GM18519 (cell line): ENCODE measurements around the gene LUZP1.
"Not testable (repeated sequence)": the region's sequence is repeated elsewhere in the genome, so short reads cannot be mapped to it uniquely, and the experiment has no call there.

Experiments used
- ATAC-seq: cut with Tn5 transposase; IDR thresholded peaks from one replicate; pipeline ENCODE4 v1.9.1; 2021; ENCODE audit warnings: mild to moderate bottlenecking, moderate library complexity; ENCODE audit not compliant: unreplicated experiment, low FRiP score

Gene LUZP1

DNA sequence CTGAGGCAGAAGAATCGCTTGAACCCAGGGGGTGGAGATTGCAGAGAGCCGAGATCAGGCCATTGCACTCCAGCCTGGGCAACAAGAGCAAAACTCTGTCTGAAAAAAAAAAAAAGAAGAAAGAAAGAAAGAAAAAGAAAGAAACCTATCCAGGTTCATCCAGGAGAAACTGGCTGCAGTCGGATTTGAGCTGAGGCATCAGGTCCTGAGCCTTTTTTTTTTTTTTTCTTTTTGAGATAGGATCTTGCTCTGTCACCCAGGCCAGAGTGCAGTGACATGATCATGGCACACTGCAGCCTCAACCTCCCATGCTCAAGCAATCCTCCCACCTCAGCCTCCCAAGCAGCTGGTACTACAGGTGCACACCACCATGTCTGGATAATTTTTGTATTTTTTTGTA is 22.5 kb upstream of the LUZP1 start:
- no peak for ATAC-seq

DNA sequence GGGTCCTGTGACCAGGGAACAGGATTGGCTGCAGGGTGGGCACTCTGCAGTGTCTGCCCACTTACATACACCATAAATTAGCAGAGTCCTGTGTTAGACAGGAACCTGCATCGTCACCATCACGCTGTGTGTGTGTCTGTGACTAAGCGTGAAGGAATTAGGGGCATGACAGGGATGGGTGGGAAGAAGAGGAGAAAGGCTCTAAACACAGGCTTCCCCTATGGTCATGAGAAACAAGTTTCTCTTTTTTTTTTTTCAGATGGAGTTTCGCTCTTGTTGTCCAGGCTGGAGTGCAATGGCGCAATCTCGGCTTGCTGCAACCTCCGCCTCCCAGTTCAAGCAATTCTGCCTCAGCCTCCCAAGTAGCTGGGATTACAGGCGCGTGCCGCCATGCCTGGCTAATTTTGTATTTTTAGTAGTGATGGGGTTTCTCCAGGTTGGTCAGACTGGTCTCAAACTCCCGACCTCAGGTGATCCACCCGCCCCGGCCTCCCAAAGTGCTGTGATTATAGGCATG is 20.3 kb upstream of the LUZP1 start:
- ATAC-seq, result not testable (repeated sequence)

DNA sequence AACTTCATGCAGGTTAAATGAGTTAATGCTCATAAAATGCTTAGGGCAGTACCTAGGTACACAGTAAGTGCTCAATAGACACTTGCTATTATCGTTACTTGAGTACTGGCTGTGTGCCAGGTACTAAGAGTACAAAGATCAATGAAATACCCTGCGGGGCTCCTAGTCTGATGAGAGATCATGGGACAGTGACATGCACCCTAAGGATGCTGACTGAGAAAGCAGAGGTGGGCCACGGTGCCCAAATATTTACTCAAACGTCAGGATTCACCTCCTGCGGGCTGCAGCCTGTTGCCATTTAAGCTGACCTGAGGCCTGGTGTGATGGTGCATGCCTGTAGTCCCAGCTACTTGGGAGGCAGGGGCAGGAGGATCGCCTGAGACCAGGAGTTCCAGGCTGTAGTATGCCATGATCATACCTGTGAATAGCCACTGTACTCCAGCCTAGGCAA is 19.8 kb upstream of the LUZP1 start:
- no peak for ATAC-seq

DNA sequence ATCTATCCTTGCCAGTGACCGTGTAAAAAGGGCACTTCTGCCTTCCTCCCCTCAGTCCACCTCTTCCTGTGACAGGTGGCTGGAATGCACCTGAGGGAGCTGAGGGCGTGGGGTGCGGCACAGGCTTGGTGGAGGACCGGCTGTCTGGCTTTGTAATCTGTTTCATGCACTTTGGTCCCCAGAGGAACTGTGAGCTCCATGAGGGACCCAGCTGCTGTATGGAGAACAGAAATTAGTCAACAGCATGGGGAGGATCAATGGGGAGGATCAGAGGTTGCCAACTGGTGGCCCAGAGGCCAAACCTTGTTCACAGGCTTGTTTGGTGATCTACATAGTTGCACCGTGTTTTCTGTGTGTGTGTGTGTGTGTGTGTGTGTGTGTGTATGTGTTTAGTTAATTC is 19.0 kb upstream of the LUZP1 start:
- no peak for ATAC-seq

DNA sequence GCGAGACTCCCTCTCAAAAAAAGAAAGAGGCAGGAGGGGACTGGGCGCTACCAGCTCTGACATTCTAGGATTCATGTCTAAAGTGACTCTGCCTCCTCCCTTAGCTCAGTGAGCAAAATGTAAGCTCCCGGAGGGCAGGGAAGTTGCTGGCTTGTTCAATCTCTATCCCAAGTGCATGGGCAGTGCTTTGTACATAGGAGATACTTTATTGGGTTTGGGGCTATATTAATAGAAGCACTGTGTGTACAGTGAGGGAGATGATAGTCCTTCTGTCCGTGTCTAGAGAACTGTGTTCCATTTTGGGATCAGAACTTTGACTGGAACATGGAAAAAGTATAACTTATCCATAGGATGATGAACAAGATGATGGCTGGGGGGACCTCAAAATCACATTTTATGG is 16.7 kb upstream of the LUZP1 start:
- no peak for ATAC-seq

DNA sequence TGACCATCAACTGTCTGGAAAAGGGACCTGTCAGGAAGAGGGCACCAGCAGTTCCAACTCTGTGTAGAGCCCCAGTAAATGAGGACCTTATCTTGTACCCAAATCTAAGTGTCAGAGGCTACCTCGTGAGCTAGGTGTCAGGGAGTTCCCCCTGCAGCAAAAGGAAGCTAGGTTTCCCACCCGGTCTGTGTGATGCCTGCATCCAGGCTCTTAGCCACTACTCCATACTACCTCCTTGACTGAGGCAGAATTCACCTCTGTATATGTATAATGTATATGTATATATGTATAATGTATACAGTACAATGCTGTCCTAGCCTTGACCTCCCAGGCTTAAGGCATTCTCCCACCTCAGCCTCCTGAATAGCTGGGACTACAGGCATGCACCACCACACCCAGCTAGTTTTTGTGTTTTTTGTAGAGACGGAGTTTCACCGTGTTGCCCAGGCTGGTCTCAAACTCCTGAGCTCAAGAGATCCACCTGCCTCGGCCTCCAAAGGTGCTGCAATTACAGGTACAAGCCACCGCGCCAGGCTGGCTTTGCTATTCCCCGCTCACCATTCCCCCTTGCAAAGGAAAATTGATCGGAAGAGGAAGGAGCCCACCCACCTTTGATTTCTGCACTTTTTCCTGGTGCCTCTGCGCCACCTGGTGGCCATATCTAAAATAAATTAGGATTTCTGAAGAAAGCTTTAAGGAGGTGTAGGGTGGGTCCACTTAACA is 15.7 kb upstream of the LUZP1 start:
- ATAC-seq, result no peak

DNA sequence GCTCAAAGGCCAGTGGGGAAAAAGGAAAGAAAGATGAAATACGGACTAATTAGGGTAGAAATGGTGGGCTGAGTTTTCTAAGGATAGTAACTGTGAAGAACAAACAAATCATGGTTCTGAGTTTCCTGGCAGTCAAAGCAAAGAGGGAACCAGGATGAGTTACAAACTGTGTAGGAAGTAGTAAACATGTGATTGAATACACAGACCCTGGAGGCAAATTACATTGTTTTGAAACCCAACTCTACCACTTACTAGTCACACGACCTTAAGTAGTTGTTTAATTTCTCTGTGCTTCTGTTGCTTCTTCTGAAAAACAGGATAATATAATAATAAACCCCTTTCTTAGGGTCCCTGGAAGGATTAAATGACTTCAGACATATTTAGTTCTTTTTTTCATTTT is 11.2 kb upstream of the LUZP1 start:
- no peak for ATAC-seq

DNA sequence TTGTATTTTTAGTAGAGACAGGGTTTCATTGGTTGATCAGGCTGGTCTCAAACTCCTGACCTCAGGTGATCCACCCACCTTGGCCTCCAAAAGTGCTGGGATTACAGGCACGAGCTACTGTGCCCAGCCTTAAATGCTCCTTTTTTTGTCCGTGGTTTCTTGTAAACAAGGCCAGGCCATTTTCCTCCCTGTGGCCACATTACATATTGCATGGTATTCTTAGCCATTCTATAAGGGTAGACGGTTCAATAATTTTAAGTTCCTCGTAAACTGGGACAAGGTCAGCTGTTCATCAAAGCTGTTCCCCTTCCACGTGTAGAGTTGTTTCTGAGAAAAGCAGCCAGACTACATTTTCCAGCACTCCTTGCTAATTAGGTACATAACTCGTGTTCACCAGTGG is 10.3 kb upstream of the LUZP1 start:
- ATAC-seq, result no peak

DNA sequence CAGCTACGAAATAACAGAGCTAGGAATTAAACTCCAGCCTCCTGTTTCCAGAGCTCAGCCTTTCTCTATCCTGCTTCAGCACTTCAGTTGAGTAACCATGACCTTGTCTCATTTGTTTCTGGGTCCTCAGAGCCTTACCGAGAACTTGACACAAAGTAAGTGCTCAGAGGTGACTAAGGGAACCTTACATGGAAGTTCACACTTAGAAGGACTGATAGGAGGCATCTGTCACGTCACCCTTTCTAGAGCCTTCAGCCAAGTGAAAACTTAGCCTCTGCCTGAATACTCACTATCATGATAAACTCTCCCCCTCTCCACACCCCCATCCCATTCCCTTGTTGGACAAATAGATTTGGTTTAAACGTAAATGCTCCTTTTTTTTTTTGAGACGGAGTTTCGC is 9.8 kb upstream of the LUZP1 start:
- ATAC-seq, result no peak

DNA sequence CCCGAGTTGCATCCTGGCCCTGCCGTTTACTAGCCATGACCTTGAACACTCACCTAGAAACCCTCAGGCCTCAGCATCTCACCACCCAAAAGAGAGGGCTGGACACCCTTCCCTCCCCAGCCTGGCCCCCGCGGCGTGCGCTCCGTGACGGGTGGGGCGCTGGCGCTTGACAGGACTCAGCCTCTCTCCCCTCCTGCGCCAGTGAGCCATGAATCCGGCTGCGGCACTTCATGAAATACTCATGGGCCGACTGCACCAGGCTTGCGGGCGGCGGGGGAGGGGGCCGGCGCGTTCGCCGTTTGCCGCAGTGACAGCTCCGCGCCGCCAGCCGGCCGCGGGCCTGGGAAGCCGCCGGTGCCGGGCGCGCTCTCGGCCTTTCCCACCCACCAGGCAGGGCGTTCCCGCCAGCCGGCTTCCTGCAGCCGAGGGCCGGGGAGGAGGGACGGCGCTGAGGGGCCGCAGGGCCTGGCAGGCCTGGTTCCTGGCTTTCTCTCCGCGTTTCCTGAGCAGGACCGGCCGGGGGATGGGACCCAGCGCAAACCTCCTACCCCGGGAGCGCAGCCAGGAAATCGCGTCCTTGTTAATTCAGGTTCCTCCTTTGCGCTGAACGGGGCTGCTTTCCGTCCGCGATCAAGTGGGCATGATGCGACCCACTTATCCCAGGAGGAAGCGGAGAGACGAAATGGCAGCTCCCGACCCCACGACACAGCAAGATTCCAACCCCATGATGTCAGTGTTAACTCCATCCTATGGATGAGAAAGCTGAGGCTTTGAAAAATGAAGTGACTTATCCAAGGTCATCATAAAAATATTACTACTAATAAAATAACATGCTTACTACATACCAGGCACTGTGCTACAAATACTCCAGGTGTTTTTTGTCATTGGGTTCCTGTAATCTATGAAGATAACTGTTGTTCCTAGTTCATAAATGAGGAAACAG is 9.1 kb upstream of the LUZP1 start:
- ATAC-seq, result no peak

DNA sequence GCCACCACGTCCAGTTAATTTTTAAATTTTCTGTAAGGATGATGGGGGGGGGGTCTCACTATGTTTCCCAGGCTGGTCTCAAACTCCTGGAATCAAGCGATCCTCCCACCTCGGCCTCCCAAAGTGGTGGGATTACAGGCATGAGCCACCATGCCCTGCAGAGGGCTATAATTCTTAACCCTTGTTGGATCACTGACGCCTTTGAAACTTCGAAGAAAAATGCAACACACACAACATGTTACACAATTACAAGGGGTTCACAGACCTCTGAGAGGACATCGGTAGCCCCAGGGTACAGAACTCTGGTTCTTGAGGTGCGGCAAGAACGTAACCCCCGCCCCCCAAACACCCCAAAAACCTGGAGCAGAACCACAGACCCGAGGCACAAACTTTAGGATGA is 8.4 kb upstream of the LUZP1 start:
- ATAC-seq, result no peak

DNA sequence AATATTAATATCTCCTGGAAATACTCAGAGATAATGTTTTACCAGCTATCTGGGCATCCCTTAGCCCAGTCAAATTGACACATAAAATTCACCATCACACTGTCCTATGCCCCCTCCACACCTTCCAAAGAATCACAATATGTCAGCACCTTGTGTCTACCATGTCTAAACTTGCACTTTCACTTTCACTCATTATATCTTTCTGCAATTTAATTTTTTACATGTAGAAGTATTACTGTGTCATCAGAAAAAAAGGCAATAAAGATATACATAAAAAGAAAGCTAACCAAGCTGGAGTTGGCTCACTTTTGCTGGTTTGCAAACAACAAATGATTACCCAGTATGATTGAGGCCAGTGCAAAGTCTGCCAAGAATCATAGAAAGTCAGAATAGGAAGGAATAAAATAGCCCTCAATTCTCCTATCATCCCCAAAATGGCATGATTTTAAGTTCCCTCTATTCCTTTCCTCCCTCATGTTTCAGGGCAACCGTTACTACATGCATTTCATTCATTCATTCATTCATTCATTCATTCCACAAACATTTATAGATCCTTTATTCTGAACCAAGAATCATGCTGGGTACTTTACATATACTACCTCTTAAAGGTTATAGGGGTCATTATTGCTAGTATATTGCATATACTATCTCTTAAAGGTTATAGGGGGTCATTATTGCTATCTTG is 5.9 kb upstream of the LUZP1 start:
- ATAC-seq, result no peak

DNA sequence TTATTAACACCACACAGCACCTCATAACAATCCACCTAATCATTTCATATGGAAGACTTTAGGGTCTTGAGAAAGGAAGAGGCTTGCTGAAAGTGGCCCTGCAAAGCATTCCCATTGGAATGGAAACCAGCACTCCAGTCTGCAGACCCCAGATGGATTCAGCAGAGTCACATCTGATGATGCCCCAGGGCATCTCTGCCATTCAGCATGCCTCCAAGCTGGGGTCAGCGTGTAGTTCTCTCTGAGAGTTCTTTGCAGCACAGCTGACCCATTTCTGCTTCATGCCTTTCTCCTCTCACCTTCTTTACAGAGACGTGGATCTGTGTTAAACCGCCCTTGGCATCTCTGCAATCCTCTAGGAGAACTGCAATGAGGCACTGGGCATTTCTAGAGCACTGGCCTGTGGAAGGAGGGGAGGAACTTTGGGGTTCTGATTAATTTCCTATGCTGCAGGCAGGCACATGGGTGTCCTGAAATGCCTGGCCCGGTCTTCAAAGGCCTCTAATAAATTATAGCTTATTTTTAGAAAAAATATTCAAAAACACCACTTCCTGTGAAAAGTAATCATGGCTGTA is 2.6 kb upstream of the LUZP1 start:
- no peak for ATAC-seq

DNA sequence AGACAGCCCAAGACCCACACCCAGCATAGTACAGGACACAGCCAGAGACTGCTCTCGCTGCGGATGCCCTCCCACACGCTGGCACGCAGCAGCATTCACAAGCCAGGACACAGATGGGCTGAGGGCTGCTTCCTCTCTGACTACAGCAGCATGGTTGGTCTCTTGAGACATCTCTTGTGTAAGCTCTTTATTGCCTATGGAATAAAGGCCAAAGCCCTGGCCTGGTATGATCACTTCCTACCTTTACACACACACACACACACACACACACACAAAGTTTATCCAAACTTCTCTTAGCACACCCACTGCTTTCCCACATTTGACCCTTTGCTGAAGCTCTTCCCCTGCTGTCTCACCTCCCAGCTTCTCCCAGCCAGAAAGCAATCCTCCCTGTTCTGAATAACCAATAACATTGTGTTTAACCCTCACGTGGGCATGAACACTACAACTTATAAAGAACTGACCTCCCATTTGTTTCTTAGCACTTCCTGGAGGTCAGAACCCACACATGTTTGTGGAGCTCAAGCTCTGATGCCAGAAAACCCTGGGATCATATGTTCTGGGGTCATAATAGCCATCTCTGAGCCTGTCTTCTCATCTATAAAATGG is 1.2 kb upstream of the LUZP1 start:
- ATAC-seq, result no peak

DNA sequence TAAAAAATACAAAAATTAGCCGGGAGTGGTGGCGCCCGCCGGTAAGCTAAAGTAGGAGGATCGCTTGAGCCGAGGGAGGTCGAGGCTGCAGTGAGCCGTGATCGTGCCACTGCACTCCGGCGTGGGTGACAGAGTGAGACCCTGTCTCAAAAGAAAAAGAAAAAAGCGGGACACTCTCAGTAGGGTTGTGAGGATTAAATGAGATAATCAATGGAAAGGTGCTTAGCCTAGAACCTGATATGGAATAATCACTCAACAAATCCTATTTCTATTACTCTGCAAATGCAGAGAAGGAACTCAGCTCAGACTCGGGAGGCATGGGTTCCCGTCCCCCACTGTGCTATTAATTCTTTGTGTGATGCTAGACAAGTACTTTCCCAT is 529 bp upstream of the LUZP1 start:
- no peak for ATAC-seq

DNA sequence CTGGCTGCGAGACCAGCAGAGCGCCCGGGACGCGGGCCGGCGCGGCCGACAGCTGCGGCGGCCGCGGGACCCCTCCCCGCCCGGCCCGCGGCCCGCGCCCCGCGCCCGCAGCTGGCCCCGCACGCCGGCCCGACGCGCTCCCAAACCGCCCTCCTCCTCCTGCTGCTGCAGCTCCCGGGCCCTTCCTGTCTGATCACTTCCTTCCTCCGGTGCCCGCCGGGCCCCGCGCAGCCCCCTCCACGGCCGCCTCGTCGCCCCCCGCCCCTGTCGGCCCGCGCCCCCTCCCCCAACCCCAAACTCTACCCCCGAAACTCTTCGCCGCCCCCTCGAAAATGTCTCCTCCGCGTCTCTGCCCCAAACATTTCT is 594 bp downstream of the LUZP1 start:
- no peak for ATAC-seq

DNA sequence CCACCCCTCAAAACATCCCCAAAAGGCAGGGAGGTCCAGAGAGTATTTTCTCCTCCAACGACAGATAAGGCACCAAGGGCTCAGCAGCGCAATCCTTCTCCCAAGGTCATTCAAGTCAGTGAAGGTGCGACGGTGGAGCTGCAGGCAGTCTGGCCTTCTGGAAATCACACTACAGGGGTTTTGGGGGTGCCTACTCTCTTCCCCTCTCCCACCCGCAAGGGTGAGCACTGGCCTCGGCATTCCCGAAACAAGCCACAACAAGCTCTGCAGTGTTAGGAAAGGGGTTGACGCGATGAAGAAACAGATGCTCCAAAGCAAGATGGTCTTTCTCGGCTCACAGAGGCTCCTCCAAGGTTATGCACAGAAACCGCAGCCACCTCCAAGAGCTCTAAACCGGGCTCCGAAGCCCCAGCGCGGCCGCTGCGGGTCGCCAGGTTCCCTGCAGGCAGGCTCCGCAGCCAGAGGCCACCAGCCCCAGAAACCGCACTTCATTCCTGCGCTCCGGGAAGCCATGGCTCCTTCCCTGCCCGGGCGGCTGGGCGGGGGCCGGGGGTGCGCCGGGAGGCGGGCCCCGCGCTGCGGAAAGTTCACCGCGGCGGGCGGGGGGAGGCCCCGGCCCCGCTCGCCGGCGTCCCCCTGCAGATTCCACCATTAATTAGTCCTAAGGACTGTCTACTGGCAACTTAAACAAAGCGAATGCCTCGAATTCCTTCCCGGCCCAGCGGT is 1.1 kb downstream of the LUZP1 start:
- ATAC-seq, result no peak

DNA sequence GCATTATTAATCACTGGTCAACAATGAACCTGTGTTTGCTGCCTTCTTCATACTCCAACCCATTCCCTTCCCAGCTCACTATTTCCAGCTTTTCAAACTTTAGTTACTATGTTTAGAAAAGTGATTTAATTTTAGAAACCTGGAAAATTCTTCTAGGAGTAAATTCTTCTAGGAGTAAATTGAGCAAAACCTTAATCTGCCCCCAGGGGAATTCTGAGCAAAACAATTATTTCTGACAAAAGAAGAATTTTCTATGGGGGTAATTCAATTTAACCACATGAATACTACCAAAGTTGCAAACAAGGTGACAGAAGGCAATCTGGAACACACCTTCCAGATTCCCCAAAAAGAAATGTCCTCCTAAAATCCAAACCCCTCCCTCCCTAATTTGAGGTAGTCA is 1.8 kb downstream of the LUZP1 start:
- ATAC-seq, result no peak

DNA sequence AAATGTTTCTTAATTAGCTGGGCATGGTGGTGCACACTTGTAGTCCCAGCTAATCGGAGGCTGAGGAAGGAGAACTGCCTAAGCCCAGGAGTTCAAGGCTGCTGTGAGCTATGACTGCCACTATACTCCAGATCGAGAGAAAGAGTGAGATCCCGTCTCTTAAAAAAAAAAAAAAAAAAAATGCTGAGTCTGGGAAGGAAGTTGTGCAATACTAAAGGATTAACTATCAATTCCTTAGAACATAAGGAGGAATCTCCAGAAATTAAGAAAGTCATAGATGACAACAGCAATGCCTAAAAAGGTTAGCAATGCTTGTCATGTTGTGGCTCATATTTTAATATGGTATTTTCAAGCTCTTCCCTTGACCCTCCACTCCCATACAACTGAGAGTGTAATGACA is 5.3 kb downstream of the LUZP1 start:
- no peak for ATAC-seq
